HG03066 (cell line): Measurements from ENCODE around the gene NRSN2.
"Not testable (repeated sequence)": the region's sequence is repeated elsewhere in the genome, so short reads cannot be mapped to it uniquely, and the experiment has no call there.

Experiments
- ATAC-seq: cut with Tn5 transposase; IDR thresholded peaks from one replicate; pipeline ENCODE4 v1.9.1; 2021; ENCODE audit warnings: low read depth; ENCODE audit not compliant: unreplicated experiment

Gene NRSN2

GRCh38 chr20:325045-325888 is 21.6 kb upstream of the NRSN2 start, which contains the start of gene SOX12:
Gene SOX12 (plus strand): TSS chr20:325552. CDS start chr20:325925, 373 bp downstream.
- peak; percentile 69 for ATAC-seq

DNA sequence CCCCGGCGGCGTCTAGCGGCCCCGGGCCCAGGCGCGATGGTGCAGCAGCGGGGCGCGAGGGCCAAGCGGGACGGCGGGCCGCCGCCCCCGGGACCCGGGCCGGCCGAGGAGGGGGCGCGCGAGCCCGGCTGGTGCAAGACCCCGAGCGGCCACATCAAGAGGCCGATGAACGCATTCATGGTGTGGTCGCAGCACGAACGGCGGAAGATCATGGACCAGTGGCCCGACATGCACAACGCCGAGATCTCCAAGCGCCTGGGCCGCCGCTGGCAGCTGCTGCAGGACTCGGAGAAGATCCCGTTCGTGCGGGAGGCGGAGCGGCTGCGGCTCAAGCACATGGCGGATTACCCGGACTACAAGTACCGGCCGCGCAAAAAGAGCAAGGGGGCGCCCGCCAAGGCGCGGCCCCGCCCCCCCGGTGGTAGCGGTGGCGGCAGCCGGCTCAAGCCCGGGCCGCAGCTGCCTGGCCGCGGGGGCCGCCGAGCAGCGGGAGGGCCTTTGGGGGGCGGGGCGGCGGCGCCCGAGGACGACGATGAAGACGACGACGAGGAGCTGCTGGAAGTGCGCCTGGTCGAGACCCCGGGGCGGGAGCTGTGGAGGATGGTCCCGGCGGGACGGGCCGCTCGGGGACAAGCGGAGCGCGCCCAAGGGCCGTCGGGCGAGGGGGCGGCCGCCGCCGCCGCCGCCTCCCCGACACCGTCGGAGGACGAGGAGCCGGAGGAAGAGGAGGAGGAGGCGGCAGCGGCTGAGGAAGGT is 20.8 kb upstream of the NRSN2 start:
- ATAC-seq: no peak

- ATAC-seq: no peak
These were observed 20.2 kb upstream of the NRSN2 start for GRCh38 chr20:326645-327185.

GRCh38 chr20:327186-328026 is 19.5 kb upstream of the NRSN2 start:
- no peak for ATAC-seq

DNA sequence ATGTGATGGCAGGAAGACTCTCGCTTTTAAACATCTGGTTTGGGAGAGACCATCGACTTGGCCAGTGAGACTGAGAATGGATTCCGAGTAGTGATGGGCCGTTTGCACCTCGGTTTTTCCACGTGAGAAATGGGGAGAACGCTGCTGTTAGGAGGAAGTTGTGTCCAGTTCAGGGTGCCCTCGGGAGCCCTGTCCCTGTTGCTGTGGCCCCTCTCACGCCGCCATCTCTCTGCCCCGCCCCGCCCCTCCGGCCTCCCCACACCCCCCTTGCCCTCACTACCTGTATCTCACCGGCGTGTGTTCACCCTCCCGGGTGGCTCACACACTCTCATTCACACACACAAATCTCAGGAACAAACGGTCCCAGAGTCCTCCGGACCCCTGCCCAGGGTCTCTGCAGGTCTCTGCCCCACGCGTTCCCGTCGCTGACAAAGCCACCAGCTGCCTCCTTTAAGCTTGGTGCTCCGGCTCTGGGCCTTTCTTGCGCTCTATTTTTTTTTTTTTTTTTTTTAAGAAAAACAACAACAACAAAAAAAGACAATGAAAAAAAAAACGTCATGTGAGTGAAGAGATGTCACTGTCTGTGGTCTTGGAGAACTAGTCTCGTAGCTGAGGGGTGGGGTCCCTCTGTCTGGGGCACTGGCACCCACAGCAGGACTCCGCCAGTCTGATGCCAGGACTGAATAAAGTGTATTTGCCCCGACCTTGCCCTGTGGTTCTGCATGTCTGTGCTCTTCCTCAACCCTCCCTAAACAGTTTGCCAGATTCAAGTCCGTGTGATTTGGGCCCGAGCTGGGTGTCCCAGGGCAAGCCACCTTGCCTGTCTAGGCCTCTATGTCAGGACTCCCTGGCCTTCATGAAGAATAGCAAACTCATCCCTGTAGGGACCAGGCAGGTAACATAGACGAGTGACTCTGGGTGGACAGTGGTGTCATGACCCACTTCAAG is 18.6 kb upstream of the NRSN2 start:
- no peak for ATAC-seq

DNA sequence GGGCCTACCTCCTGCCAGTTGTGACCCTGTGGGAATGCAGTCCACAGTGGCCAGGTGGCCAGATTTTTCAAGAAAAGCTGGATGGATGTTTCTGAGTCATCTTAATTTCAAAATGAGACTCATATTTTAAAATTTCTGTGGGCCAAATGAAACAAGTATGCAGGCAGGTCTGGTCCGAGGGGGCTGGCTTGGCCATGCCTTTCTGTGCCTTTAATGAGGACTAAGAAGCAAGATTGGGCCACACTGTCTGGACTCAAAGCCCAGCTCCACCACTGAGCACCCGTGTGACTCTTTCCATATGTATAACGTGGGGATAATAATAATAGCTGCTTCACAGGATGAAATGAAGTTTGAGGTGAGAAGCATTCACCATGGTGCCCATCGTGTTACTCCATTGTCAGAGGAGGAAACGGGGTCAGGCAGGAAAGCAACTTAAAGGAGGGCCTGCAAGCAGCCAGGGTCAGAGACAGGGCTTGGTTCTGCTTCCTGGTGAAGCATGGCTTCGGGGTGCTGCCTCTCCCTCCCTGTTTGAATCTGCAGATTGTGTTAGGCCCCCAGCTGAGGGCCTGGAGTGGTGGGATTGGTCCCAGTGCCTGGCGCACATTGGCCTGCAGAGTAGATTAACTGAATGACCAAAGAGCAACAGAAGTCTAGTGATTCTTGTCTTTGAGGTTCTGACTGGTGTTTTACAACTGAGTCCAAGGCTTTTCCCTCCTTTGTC is 17.8 kb upstream of the NRSN2 start:
- no peak for ATAC-seq

GRCh38 chr20:329851-330232 is 17.1 kb upstream of the NRSN2 start:
- ATAC-seq: no peak

DNA sequence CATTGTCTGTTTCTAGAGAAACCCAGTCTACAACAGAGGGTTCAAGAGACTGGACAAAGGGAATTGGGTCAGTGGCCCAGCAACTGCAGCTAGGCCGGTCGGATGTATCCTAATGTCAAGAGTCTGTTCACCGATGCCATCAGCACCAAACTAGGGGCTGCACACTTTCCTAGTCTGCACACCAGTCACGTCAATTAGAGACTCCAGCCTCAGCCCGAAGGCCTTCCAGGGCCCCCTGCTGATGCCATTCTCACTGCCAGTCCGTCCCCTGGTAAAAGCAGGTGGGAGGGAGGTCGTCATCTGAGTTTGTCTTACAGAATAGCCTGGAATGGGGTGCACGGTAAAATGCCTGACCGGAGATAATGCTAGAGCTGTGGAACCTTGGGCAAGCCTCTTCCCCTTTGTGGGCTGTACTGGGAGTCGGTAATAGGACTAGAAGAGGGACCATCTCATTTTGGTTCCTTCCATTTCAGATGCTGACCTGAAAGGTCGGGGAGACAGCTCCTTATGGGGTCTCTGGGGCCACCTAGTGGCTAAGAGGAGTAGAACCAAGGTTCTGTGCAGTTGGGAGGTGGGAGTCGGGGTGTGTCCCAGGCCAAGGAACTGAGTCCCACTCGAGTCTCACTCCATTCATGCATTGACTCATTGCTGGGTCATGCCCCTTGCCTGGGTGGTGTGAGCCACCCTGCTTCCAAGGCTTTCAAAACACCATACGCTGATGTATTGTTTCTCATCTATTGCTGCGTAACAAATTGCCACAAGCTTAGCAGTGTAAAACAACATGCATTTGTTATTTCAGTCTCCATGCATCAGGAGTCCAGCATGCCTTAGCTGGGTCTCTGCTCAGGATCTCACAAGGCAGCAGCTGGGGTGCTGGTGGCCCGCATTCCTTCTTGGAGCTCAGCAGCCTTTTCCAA is 16.4 kb upstream of the NRSN2 start:
- no peak for ATAC-seq

DNA sequence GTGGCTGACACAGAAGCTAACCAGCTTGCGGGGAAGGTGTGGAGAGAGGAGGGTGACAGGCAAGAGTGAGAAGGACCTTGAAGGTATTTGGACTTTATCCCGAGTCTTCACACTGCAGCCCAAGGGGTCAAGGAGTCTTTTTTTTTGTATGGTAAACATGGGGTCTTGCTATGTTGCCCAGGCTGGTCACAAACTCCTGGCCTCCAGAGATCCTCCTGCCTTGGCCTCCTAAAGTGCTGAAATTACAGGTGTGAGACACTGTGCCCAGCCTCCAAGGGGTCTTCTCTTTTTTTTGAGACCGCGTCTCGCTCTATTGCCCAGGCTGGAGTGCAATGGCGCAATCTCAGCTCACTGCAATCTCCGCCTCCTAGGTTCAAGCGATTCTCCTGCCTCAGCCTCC is 12.3 kb upstream of the NRSN2 start:
- ATAC-seq: no peak

DNA sequence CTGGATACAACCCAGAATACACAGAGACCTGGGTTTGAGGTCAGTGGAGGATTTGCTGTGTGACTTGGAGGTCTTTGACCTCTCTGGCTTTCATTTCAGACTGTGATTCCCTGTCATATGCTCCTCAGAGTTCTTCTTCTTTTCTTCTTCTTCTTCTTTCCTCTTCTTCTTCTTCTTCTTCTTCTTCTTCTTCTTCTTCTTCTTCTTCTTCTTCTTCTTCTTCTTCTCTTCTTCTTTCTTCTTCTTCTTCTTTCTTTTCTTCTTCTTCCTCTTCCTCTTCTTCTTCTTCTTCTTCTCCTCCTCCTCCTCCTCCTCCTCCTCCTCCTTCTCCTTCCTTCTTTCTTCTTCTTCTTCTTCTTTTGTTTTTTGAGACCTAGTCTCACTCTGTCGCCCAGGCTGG is 10.9 kb upstream of the NRSN2 start:
- ATAC-seq: not testable (repeated sequence)

- no peak for ATAC-seq
These were observed 5.2 kb upstream of the NRSN2 start for GRCh38 chr20:341682-342081.

DNA sequence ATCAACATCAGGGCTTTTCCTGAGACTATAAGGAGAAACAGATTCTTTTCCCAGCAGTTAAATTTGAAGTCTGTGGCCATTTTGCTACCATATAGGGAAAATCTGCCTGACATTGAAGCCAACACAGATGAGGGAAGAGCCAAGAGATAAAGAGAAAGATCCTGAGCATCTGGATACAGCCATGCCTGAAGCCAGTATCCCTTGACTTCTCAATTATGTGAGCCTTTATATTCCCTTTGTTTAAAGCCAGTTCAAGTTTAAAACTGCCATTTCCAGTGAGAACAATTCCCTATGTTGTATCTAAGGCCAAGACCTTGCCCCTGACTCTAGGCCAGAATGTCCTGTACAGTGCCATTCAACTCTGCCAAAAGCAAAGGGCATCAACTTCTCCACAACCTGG is 3.8 kb upstream of the NRSN2 start:
- no peak for ATAC-seq

DNA sequence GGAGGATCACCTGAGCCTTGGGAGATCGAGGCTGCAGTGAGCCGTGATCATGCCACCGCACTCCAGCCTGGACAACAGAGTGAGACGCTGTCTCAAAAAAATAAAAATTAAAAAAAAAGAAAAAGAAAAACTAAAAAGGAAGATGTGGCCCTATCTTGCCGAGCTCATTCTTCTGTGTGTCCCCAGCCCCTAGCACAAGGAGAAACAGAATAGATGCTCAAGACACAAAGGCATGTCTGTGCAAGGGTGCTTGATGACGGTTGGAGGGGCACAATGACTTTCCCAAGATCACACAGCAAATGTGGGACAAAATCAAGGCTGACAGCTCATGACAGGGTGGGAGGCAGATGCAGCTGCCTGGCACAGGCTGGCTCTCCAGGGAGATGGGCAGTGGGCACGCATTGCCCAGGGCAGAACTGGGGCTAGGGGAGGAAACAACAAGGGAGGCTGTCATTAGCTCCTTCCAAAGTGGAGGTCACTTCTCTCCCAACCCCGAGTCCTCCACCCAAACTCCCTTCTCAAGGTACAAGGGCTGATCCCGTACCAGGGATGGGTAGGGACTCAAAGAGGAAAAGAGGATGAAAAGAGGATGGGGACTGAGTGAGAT is 775 bp upstream of the NRSN2 start:
- no peak for ATAC-seq

GRCh38 chr20:347317-347639 is 367 bp downstream of the NRSN2 start:
- no peak for ATAC-seq

GRCh38 chr20:347640-348484 is 951 bp downstream of the NRSN2 start:
- peak; percentile 79 for ATAC-seq

DNA sequence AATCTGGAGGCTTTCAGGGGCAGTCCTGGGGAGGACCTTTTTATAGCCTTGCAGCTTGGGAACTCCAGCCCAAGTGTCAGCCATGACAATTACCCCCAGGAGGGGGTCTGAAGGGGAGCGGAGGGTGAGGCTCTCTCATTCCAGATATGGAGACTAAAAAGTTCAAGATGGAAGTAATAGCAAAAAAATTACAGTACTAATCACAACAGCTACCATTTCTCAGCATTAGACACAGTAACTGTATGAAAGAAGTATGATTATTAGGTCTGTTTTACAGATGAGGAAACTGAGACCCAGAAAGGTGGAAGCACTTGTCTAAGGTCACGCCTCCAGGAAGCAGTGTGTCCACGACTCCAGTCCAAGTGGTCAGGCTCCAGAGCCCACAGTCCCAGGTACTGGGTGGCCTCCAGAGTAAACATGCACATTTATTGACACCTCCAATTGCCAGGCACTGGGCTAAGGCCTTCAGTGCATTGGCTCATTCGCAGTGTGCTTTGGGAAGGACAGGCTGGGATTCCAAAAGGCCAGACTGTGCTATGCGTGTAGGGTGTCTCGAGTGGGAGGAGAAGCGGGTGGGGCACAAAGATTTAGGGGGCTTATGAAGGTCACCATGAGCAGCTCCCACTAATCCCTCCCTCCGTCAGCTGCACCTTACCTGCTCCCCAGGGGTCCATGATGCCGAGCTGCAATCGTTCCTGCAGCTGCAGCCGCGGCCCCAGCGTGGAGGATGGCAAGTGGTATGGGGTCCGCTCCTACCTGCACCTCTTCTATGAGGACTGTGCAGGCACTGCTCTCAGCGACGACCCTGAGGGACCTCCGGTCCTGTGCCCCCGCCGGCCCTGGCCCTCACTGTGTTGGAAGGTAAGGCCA is 2.3 kb downstream of the NRSN2 start:
- no peak for ATAC-seq
